DOHH2 (cell line): ENCODE data around the gene RAB3C.

Experiments used
- H3F3A ChIP-seq: fragments of 200-600 bp; sonication (generic), shearing (Covaris generic); 2 replicates; pipeline ENCODE4 v1.6.0; 2016; ENCODE audit warnings: antibody characterized with exemption, mild to moderate bottlenecking; ENCODE audit not compliant: control insufficient read depth, insufficient read depth
- H3K27ac ChIP-seq: fragments of 200-600 bp; sonication (generic); 2 replicates; pipeline ENCODE4 v1.5.1; 2014; ENCODE audit warnings: low read depth, mild to moderate bottlenecking, low read length, moderate library complexity
- H3K27me3 ChIP-seq: fragments of 200-600 bp; sonication (generic); 2 replicates; pipeline ENCODE4 v1.6.1; 2014; ENCODE audit warnings: mild to moderate bottlenecking, low read length, mixed read lengths; ENCODE audit not compliant: control insufficient read depth
- H3K36me3 ChIP-seq: fragments of 200-600 bp; sonication (generic); 2 replicates; pipeline ENCODE4 v1.6.1; 2014; ENCODE audit warnings: mild to moderate bottlenecking, low read length, moderate library complexity, mixed read lengths; ENCODE audit not compliant: control insufficient read depth
- H3K4me1 ChIP-seq: fragments of 200-600 bp; sonication (generic); 2 replicates; pipeline ENCODE4 v1.6.1; 2014; ENCODE audit warnings: mild to moderate bottlenecking, low read length, mixed read lengths; ENCODE audit not compliant: control insufficient read depth
- H3K4me2 ChIP-seq: fragments of 200-600 bp; sonication (generic); 2 replicates; pipeline ENCODE4 v1.6.0; 2014; ENCODE audit warnings: mild to moderate bottlenecking, low read length, moderate library complexity
- H3K4me3 ChIP-seq: fragments of 200-600 bp; sonication (generic); 2 replicates; pipeline ENCODE4 v1.5.1; 2014; ENCODE audit warnings: mild to moderate bottlenecking, low read length, mixed read lengths
- H3K79me2 ChIP-seq: fragments of 200-600 bp; sonication (generic); 2 replicates; pipeline ENCODE4 v1.6.1; 2014; ENCODE audit warnings: mild to moderate bottlenecking, low read length, mixed read lengths; ENCODE audit not compliant: control insufficient read depth
- H3K9me2 ChIP-seq: fragments of 200-600 bp; sonication (generic); replicated peaks from 2 replicates; pipeline ENCODE4 v1.6.1; 2014; ENCODE audit warnings: mild to moderate bottlenecking, low read length, mixed read lengths; ENCODE audit not compliant: control insufficient read depth
- H3K9me3 ChIP-seq: fragments of 200-600 bp; sonication (generic); 2 replicates; pipeline ENCODE4 v1.6.1; 2014; ENCODE audit warnings: antibody characterized with exemption, low read length, mixed read lengths; ENCODE audit not compliant: control insufficient read depth, insufficient read depth
- H4K20me1 ChIP-seq: fragments of 200-600 bp; sonication (generic); 2 replicates; pipeline ENCODE4 v1.6.0; 2014; ENCODE audit warnings: low read depth, mild to moderate bottlenecking, antibody characterized with exemption, low read length, moderate library complexity; ENCODE audit not compliant: control insufficient read depth, insufficient read depth
- EZH2phosphoT487 ChIP-seq: fragments of 200-600 bp; sonication (generic); IDR thresholded peaks from 2 replicates; pipeline ENCODE4 v1.6.1; 2017; ENCODE audit warnings: borderline replicate concordance, mild to moderate bottlenecking, antibody characterized with exemption, low read length, moderate library complexity, mixed read lengths
- TF ChIP-seq, protein P1 (sequence below): fragments of 200-600 bp; sonication (generic); IDR thresholded peaks from one replicate; pipeline ENCODE4 v1.5.1; 2014; ENCODE audit warnings: antibody characterized with exemption, mild to moderate bottlenecking, low read depth, low read length; ENCODE audit not compliant: poor library complexity, severe bottlenecking

Gene RAB3C

DNA sequence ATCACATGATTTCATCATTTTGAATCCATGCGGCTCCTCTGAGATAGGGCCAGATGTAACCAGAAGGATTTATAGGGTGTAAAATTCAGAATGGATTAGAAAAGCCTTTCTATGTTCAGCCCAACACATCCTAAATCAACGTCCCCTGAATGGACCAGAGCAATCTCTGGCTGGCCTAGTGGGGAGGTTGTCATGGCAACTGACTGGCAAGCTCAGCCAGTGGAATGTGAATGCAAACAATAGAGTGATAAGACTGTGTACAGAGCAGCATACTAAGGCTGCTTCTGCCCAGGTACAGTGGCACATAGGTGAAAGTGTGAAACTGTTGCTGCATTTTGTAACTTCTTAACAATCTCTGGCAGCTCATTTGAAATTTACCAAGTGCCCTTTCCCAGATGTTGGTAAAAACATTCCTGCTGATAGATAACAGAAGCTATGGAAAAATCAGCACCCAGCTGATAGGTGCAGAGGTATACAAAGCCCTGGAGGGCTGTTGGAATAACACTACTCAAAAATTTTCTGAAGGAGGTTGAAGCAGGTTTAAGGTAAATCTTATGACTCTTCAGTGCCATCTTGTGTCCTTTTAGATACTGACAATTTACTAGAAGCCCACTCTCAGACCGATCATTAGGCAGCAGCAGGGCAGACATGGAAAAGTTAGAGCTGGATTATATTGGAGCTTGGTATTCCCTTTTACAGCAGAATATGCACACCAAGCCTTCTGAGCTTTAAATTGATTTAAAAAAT lies 267.2 kb downstream of the RAB3C start:
- H3K27me3 ChIP-seq, result no peaks in the 10 kb centered on the region
- TF ChIP-seq EZH2phosphoT487, result no peak
- TF ChIP-seq, protein P1, sequence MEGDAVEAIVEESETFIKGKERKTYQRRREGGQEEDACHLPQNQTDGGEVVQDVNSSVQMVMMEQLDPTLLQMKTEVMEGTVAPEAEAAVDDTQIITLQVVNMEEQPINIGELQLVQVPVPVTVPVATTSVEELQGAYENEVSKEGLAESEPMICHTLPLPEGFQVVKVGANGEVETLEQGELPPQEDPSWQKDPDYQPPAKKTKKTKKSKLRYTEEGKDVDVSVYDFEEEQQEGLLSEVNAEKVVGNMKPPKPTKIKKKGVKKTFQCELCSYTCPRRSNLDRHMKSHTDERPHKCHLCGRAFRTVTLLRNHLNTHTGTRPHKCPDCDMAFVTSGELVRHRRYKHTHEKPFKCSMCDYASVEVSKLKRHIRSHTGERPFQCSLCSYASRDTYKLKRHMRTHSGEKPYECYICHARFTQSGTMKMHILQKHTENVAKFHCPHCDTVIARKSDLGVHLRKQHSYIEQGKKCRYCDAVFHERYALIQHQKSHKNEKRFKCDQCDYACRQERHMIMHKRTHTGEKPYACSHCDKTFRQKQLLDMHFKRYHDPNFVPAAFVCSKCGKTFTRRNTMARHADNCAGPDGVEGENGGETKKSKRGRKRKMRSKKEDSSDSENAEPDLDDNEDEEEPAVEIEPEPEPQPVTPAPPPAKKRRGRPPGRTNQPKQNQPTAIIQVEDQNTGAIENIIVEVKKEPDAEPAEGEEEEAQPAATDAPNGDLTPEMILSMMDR, result peak; percentile 29
- no peaks in the 10 kb centered on the region for H3K36me3 ChIP-seq
- H3K4me1 ChIP-seq, result no peaks in the 10 kb centered on the region
- no peaks in the 10 kb centered on the region for H4K20me1 ChIP-seq
- H3K4me3 ChIP-seq, result no peak overlapping the region
- no peaks in the 10 kb centered on the region for H3K79me2 ChIP-seq
- H3K9me3 ChIP-seq, result no peaks in the 10 kb centered on the region
- no peaks in the 10 kb centered on the region for H3K9me2 ChIP-seq
- no peaks in the 10 kb centered on the region for H3F3A ChIP-seq
- H3K27ac ChIP-seq, result no peak overlapping the region
- H3K4me2 ChIP-seq, result no peak overlapping the region

DNA sequence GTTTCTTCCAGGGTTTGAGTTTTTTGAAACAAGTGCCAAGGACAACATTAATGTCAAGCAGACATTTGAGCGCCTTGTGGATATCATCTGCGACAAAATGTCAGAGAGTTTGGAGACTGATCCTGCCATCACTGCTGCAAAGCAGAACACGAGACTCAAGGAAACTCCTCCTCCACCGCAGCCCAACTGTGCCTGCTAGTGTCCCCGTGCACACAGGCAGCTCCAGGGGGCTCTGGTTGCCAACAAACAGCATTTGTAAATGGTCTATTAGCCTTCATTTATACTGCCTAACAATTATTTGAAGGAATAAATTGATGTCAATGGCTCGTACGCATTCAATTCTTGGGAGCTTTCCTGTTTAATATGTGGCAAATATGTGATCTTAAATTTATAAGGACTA lies 268.3 kb downstream of the RAB3C start:
- Histone ChIP-seq H3K27me3 (no peaks in the 10 kb centered on the region), H4K20me1 (no peaks in the 10 kb centered on the region), H3F3A (no peaks in the 10 kb centered on the region), H3K79me2 (no peaks in the 10 kb centered on the region), H3K4me2 (no peak overlapping the region), H3K4me3 (no peak overlapping the region), H3K9me3 (no peaks in the 10 kb centered on the region), H3K27ac (no peak overlapping the region), H3K9me2 (no peaks in the 10 kb centered on the region), H3K4me1 (no peaks in the 10 kb centered on the region), H3K36me3 (no peaks in the 10 kb centered on the region)
- TF ChIP-seq, protein P1, result no peak
- TF ChIP-seq EZH2phosphoT487, result no peak

DNA sequence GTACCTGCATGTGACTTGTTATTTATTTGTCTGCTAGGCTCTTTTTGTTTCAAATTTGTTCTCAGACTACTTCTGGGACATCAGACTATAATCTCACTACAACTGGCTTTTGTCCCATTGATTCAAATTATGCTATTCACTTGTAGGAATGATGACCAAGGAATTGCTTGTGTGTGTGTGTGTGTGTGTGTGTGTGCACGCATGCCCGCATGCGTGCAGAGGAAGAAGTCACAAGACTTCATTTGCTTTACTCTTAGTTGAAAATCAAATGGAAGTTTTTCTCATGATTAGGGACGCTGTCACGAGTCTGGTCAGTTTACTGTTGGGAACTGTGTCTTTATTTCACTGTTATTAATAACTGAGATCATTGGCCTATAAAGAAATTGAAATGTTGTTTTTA lies 268.7 kb downstream of the RAB3C start:
- no peak overlapping the region for H3K27ac ChIP-seq
- TF ChIP-seq, protein P1, result no peak
- TF ChIP-seq EZH2phosphoT487, result no peak
- H3K9me3 ChIP-seq, result no peaks in the 10 kb centered on the region
- H3K36me3 ChIP-seq, result no peaks in the 10 kb centered on the region
- H3K9me2 ChIP-seq, result no peaks in the 10 kb centered on the region
- no peaks in the 10 kb centered on the region for H3K79me2 ChIP-seq
- H3K4me1 ChIP-seq, result no peaks in the 10 kb centered on the region
- H3K27me3 ChIP-seq, result peaks cover 3% of the 10 kb centered on the region; the same call in 1 of the 2 replicates
- no peaks in the 10 kb centered on the region for H3F3A ChIP-seq
- H4K20me1 ChIP-seq, result no peaks in the 10 kb centered on the region
- H3K4me3 ChIP-seq, result no peak overlapping the region
- no peak overlapping the region for H3K4me2 ChIP-seq
